Tibial artery (tissue), 4 donors: ENCODE measurements around the gene CLEC2L.
A peak's percentile ranks its signal among the peaks of the same experiment; 100 is the strongest.

ENCODE experiments used
- DNase-seq, 2 donors: peaks; one replicate each; pipeline ENCODE4 v3.0.0-alpha.2; 2019
- H3K27ac ChIP-seq, 2 donors: fragments of 200-600 bp; sonication (generic) in 1 of 2; 1 replicate in 1 of 2; 2 replicates in 1 of 2; pipeline ENCODE4 v1.5.1; 2018 to 2019; ENCODE audit warnings: mild to moderate bottlenecking in 1 of 2
- H3K27me3 ChIP-seq, 2 donors: fragments of 200-600 bp; sonication (generic) in 1 of 2; one replicate each; pipeline versions ENCODE4 v1.5.1 to v1.6.0; 2016 to 2019
- H3K36me3 ChIP-seq, 3 donors: fragments of 200-600 bp; sonication (generic) in 2 of 3; one replicate each; pipeline ENCODE4 v1.5.1; 2016 to 2019; ENCODE audit warnings: mild to moderate bottlenecking in 2 of 3
- H3K4me1 ChIP-seq, 4 donors: fragments of 200-600 bp; sonication (generic) in 2 of 4; 1 replicate in 3 of 4; 2 replicates in 1 of 4; pipeline ENCODE4 v1.5.1; 2016 to 2019
- H3K4me3 ChIP-seq, 2 donors: fragments of 200-600 bp; sonication (generic) in 1 of 2; 1 replicate in 1 of 2; 2 replicates in 1 of 2; pipeline ENCODE4 v1.5.1; 2018 to 2019; ENCODE audit warnings: mild to moderate bottlenecking in 2 of 2
- H3K9me3 ChIP-seq, 3 donors: fragments of 200-600 bp; sonication (generic) in 1 of 3; one replicate each; pipeline ENCODE4 v1.5.1; 2016 to 2019
- CTCF ChIP-seq, 2 experiments: fragments of 200-600 bp in 1 of 2; fragments of 450-650 bp in 1 of 2; IDR thresholded peaks; one replicate each; pipeline ENCODE4 v1.5.1; 2017 to 2019; ENCODE audit warnings: antibody characterized with exemption in 2 of 2, mild to moderate bottlenecking in 1 of 2, moderate library complexity in 1 of 2
- intact Hi-C: fragments of 100-400 bp; cut with DNase I; formaldehyde crosslinking; loops from one replicate; pipeline ENCODE4 v1.15.0; 2023; ENCODE audit warnings: low total_unique reads

Gene CLEC2L

GRCh38 chr7:139482122-139482521 lies 41.4 kb upstream of the CLEC2L start:
- Histone ChIP-seq H3K4me1 (peaks cover 9 to 18% (median 14%) of the 10 kb centered on the region in 4 donors), H3K27me3 (peaks cover 0 to 61% of the 10 kb centered on the region in 2 donors), H3K4me3 (no peak overlapping the region)

GRCh38 chr7:139482662-139483466 lies 40.6 kb upstream of the CLEC2L start:
- no peaks in the 10 kb centered on the region for H3K36me3 ChIP-seq
- intact Hi-C loops, result no loop called here
- no peak for TF ChIP-seq CTCF (IDR thresholded peaks at IDR 0.05)
- H3K4me1 ChIP-seq, result peaks cover 9 to 18% (median 14%) of the 10 kb centered on the region in 4 donors
- H3K4me3 ChIP-seq, result peak overlapping the region; percentile 24 to 43
- no peak overlapping the region for H3K27ac ChIP-seq
- H3K27me3 ChIP-seq, result peaks cover 0 to 61% of the 10 kb centered on the region in 2 donors
- no peaks in the 10 kb centered on the region for H3K9me3 ChIP-seq
- no peak for DNase-seq

More at GRCh38 chr7:139482122-139482521, 41.4 kb upstream of the CLEC2L start:
- DNase-seq, result no peak
- intact Hi-C loops, result no loop called here
- Histone ChIP-seq H3K27ac (no peak overlapping the region), H3K36me3 (no peaks in the 10 kb centered on the region), H3K9me3 (no peaks in the 10 kb centered on the region)
- no peak for TF ChIP-seq CTCF (IDR thresholded peaks at IDR 0.05)

- H3K27me3 ChIP-seq, result peaks cover 0 to 37% of the 10 kb centered on the region in 2 donors
- no peaks in the 10 kb centered on the region for H3K9me3 ChIP-seq
- no peak overlapping the region for H3K4me3 ChIP-seq
- H3K36me3 ChIP-seq, result no peaks in the 10 kb centered on the region
- no peak for TF ChIP-seq CTCF (IDR thresholded peaks at IDR 0.05)
- DNase-seq, result no peak
- peaks cover 9 to 15% (median 14%) of the 10 kb centered on the region in 4 donors for H3K4me1 ChIP-seq
- no peak overlapping the region for H3K27ac ChIP-seq
- intact Hi-C loops, result no loop called here
Measured at GRCh38 chr7:139487366-139488080, 36.0 kb upstream of the CLEC2L start.

- intact Hi-C loops, result no loop called here
- peaks cover 0 to 2% (median 1%) of the 10 kb centered on the region in 4 donors for H3K4me1 ChIP-seq
- peaks cover 0 to 24% of the 10 kb centered on the region in 2 donors for H3K27me3 ChIP-seq
- no peaks in the 10 kb centered on the region for H3K9me3 ChIP-seq
- no peak for TF ChIP-seq CTCF (IDR thresholded peaks at IDR 0.05)
- DNase-seq, result no peak
- no peak overlapping the region for H3K4me3 ChIP-seq
- no peak overlapping the region for H3K27ac ChIP-seq
- no peaks in the 10 kb centered on the region for H3K36me3 ChIP-seq
Measured at GRCh38 chr7:139488810-139489209, 34.7 kb upstream of the CLEC2L start.

GRCh38 chr7:139490130-139490529 lies 33.4 kb upstream of the CLEC2L start:
- no peak for TF ChIP-seq CTCF (IDR thresholded peaks at IDR 0.05)
- H3K9me3 ChIP-seq, result no peaks in the 10 kb centered on the region
- H3K36me3 ChIP-seq, result no peaks in the 10 kb centered on the region
- H3K4me3 ChIP-seq, result no peak overlapping the region
- peaks cover 0 to 13% of the 10 kb centered on the region in 2 donors for H3K27me3 ChIP-seq
- intact Hi-C loops, result loop anchor here (10.0 kb wide), 1 partner anchor 515 kb away; no protein-coding TSS in a partner anchor
- H3K4me1 ChIP-seq, result peaks cover 0 to 3% (median under 1%) of the 10 kb centered on the region in 4 donors
- no peak overlapping the region for H3K27ac ChIP-seq
- no peak for DNase-seq
